ENCODE data around the gene KCNN4. TPM values are rescaled to one million over a fixed set of nuclear protein-coding genes. Genes with fewer than 3 reads are reported as not detected.
A peak's percentile ranks its signal among the peaks of the same experiment; 100 is the strongest.
"Not testable (repeated sequence)": the region's sequence is repeated elsewhere in the genome, so short reads cannot be mapped to it uniquely, and the experiment has no call there.

The KCNN4 gene
- total RNA-seq (2014; rRNA removed; shearing (Covaris generic)): 20.6 and 30.3 TPM in 2 replicates

DNA sequence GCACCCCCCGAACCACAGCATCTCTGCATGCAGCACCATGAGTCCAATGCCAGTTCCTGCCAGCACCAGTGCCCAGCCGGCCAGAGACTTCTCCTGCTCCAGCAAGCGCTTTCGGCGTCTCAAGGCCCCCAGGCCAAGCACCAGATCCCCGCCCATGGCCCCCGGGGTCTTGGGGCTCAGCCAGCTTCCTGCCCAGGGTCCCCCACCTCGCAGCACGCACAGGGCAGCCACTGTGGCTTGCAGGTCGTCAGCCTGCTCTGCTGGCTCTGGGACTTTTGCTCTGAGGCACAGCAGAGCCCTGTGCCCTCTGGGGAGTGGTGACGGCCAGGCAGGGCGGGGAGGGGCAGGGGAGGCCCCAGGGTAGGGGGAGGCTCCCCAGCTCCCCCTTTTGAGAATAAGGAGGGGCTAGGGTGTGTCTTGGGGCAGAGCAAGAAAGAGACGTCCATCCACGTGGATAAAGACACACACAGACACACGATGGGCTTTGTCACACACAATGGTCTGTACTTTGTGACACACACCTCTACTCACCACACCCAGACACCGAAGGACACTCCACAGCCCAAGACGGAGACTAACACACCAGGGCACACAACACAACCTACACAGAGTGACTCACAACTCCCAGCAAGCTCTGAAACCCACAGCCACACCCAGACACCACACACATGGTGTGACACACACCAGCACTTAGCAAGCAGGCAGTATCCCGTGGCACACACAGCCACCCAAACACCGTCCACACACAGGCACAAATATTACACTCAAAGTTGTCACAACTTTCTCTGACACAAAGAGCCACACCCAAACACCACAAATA lies at the start of gene KCNN4:
TSS of gene KCNN4 (minus strand) at position 268 of the 820 bp plus-strand sequence. CDS start at position 156, 112 bp downstream.
- peak; percentile 83 for DNase-seq (ENCODE audit: low read depth)

- DNase-seq (ENCODE audit: low read depth): peak; percentile 92
Measured at GRCh38 chr19:43826787-43827754, 46.3 kb upstream of the KCNN4 start, which contains the start of gene ZNF283. Gene ZNF283 (plus strand): TSS chr19:43827321. CDS start chr19:43833505, 6,184 bp downstream.

DNA sequence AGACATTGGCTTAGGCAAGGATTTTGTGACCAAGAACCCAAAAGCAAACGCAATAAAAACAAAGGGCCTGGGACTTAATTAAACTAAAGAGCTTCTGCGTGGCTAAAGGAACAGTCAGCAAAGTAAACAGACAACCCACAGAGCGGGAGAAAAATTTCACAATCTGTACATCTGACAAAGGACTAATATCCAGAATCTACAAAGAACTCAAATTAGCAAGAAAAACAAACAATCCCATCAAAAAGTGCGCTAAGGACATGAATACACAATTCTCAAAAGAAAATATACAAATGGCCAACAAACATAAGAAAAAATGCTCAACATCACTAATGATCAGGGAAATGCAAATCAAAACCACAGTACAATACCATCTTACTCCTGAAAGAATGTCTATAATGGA lies 43.8 kb upstream of the KCNN4 start:
- DNase-seq (ENCODE audit: low read depth): peak; percentile 40

- DNase-seq (ENCODE audit: low read depth): not testable (repeated sequence)
Measured at GRCh38 chr19:43823856-43824255, 43.1 kb upstream of the KCNN4 start.

DNA sequence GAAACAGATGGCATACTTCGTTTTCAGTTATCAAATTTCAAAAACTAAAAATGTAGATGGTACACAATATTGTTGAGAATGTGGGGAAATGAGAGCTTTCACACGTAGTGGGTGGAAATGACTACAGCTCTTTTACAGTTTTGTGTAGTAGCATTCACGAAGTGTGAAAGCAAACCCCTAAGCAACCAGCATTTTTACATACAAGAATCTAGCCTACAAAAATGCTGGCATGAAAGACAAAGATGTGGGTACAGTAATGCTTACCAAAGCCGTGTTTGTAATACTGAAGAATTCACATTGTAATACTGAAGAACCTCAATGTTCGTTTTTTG lies 40.1 kb upstream of the KCNN4 start:
- DNase-seq (ENCODE audit: low read depth): no peak

- no peak for DNase-seq (ENCODE audit: low read depth)
Measured at GRCh38 chr19:43820098-43820883, 39.5 kb upstream of the KCNN4 start.

DNA sequence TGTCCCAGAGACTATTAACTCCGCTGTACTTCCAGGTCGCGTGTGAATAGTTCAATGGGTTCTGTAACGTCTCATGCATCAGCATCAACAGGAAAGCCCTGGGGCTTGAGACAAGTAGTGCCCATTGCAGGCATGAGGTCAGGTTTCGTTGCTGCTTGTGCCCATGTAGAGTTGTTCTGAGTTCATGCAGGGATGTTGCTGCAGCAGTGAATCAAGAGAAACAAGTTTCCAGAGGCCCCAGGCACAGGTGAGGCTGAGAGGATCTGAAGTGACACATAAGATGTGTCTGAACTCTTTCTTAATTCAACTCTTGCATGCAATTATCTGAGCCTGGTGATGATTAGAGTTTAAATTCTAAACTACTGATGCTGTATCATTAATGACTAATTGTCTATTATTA lies 37.7 kb upstream of the KCNN4 start:
- no peak for DNase-seq (ENCODE audit: low read depth)

GRCh38 chr19:43817454-43817853 lies 36.7 kb upstream of the KCNN4 start:
- DNase-seq (ENCODE audit: low read depth): not testable (repeated sequence)

- DNase-seq (ENCODE audit: low read depth): no peak
Measured at GRCh38 chr19:43814663-43815352, 34.0 kb upstream of the KCNN4 start.

DNA sequence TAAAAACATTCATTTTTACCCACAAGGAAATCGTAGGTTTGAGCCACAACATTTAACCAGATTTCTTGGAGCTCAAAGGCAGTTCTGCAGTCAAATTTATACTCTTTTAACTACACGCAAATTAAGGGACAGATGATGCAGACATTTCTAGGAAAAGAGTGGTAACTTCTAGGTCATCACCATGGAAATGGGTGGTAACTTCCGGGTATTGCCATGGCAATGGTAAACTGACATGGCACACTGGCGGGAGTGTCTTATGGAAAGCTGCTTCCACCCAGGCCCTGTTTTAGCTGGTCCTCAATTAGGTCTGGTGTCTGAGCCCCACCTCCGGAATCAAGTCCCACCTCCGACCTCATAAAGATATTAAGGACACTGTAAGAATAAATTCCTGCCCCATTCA lies 31.9 kb upstream of the KCNN4 start:
- peak; percentile 25 for DNase-seq (ENCODE audit: low read depth)

GRCh38 chr19:43812259-43812658 lies 31.5 kb upstream of the KCNN4 start:
- no peak for DNase-seq (ENCODE audit: low read depth)

DNA sequence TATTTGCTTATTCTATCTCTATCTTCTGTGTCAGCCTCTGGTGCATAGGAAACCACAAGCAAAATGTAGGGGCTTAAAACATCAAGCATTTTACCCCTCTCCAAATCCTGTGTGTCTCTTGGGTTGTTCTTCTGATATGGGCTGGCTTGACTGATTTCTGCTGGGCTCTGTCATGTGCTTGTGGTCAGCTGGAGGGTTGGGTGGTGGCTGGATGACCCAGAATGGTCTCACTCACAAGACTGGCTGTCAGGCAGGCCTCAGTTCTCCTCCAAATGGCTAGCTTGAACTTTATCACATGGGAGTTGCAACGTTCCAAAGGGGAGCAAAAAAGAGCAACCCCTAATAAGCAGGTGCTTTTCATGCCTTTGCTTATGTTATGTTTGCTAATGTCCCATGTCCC lies 31.1 kb upstream of the KCNN4 start:
- DNase-seq (ENCODE audit: low read depth): no peak

- DNase-seq (ENCODE audit: low read depth): peak; percentile 64
Measured at GRCh38 chr19:43809762-43810696, 29.3 kb upstream of the KCNN4 start.

DNA sequence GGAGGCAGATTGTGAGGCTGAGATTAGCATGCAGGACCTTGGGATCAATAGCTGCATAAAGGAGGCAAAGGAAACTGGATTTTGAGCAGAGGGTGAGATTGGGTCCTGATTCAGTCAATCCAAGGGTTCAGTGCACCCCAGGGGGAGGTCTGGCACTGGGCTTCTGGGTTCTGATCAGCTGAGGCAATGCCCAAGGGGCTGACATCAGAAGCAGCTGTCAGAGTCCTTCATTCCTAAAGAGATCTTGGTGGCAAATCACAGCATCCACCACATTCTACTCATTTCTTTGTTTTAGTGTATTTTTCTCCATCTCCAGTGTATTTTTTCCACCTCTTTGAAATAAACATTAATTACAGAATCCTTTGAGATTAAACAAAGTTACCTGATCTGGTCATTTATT lies 26.9 kb upstream of the KCNN4 start:
- DNase-seq (ENCODE audit: low read depth): no peak

DNA sequence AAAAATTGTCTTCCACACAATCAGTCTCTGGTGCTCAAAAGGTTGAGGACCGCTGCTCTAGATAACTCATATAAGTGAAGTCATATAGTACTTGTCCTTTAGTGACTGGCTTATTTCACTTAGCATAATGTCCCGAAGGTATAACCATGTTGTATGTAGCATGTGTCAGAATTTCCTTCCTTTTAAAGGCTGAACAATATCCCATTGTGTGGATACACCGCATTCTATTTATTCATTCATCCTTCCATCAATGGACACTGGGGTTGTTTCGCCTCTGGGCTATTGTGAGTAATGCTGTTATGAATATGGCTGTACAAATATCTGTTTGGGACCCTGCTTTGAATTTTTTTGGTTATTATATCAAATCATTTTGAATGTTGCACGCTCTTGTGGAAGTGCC lies 26.1 kb upstream of the KCNN4 start:
- DNase-seq (ENCODE audit: low read depth): peak; percentile 13

GRCh38 chr19:43806401-43806800 lies 25.6 kb upstream of the KCNN4 start:
- not testable (repeated sequence) for DNase-seq (ENCODE audit: low read depth)

- peak; percentile 28 for DNase-seq (ENCODE audit: low read depth)
Measured at GRCh38 chr19:43804432-43804831, 23.7 kb upstream of the KCNN4 start.

- no peak for DNase-seq (ENCODE audit: low read depth)
Measured at GRCh38 chr19:43802216-43802951, 21.6 kb upstream of the KCNN4 start, which contains the start of gene LYPD5. Gene LYPD5 (minus strand): TSS chr19:43802447. CDS start chr19:43802380, 67 bp downstream.

- DNase-seq (ENCODE audit: low read depth): peak; percentile 14
Measured at GRCh38 chr19:43799502-43800142, 18.8 kb upstream of the KCNN4 start.
